Suprapubic skin (tissue), 4 donors: ENCODE data around the gene ARPC4. TPM values are rescaled to one million over a fixed set of nuclear protein-coding genes. Genes with fewer than 3 reads are reported as not detected.

Experiments
- DNase-seq, 2 donors: peaks; one replicate each; pipeline ENCODE4 v3.0.0-alpha.2; 2019; ENCODE audit warnings: low spot score in 2 of 2
- H3K27ac ChIP-seq: fragments of 200-600 bp; sonication (generic); one replicate; pipeline ENCODE4 v1.5.1; 2019
- H3K27me3 ChIP-seq: fragments of 200-600 bp; sonication (generic); one replicate; pipeline ENCODE4 v1.5.1; 2019
- H3K36me3 ChIP-seq: fragments of 200-600 bp; sonication (generic); one replicate; pipeline ENCODE4 v1.5.1; 2019
- H3K4me1 ChIP-seq: fragments of 200-600 bp; sonication (generic); one replicate; pipeline ENCODE4 v1.5.1; 2019
- H3K4me3 ChIP-seq: fragments of 200-600 bp; sonication (generic); one replicate; pipeline ENCODE4 v1.5.1; 2019; ENCODE audit warnings: mild to moderate bottlenecking
- H3K9me3 ChIP-seq: fragments of 200-600 bp; sonication (generic); one replicate; pipeline ENCODE4 v1.5.1; 2019
- EP300 ChIP-seq: sonication (generic); formaldehyde crosslinking; IDR thresholded peaks from one replicate; pipeline ENCODE4 v1.6.1; 2017; ENCODE audit warnings: antibody characterized with exemption
- POLR2A ChIP-seq, 2 donors: fragments of 450-650 bp; IDR thresholded peaks; one replicate each; pipeline ENCODE4 v1.6.1; 2017; ENCODE audit warnings: antibody characterized with exemption in 2 of 2, mild to moderate bottlenecking in 2 of 2, moderate library complexity in 2 of 2
- POLR2AphosphoS5 ChIP-seq, 3 donors: sonication (generic); formaldehyde crosslinking; IDR thresholded peaks; one replicate each; pipeline ENCODE4 v1.6.1; 2017; ENCODE audit warnings: antibody characterized with exemption in 3 of 3
- WGBS: methylation state at CpG from one replicate; pipeline ENCODE4 v1.1.5; 2018; 5-methylcytosine and 5-hydroxymethylcytosine counted together
- total RNA-seq, 4 donors: library from RNA; depleted of rRNA; stranded (reverse); fragments of >200 nt; gene quantifications; one replicate each; pipeline ENCODE4 v1.1.0, GENCODE V29; 2016
- TF ChIP-seq, protein P1 (sequence below), 2 donors: fragments of 200-600 bp in 1 of 2; fragments of 450-650 bp in 1 of 2; sonication (generic) in 1 of 2; IDR thresholded peaks; one replicate each; pipeline ENCODE4 v1.5.1; 2016 to 2019; ENCODE audit warnings: antibody characterized with exemption in 2 of 2, mild to moderate bottlenecking in 1 of 2, moderate library complexity in 1 of 2

Gene ARPC4
- total RNA-seq = 100 to 1,000 TPM; 107 to 132 (median 124) TPM

DNA sequence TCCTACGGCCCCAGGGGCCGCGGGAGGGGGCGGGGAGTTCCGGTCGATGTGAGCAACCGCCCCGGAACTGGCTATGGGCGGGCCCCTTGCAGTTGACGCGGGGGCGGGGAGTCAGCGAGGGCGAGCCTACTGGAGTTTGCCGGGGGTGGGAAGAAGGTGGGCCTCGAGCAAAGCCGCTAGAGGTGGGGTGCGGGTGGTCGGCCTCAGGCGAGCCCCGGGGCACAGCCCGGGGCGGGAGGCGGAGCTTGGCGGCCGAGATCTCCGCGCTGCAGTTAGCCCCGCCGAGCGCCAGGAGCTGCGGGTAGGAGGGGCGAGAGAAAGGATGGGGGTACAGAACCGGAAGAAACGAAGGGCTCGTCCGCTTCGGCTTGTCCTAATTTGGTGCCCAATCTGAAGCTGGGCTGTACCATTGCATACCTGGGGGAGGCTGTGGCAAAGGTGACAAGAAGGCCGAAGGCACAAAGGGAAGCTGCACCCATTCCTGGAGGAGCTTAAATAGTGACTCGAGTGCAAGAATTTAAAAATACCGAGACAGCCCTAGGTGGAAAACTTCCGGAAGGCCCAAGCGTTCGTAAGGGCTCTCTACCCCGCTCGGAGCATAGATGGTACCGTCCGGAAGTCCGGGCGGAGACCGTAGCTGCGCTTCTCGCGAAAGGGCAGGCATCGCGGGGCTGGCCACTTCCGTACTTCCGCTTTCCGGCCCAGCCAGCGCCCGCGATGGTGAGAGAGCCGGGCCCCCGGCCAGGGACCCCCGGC is at the start of gene ARPC4, which contains the start of gene TADA3:
Gene ARPC4, plus strand, starts transcription at position 678 of the 756 bp plus-strand sequence. Its CDS starts 40 bp downstream, at position 718.
Gene TADA3, minus strand, starts transcription at position 69 of the 756 bp plus-strand sequence. CDS start 1,007 bp downstream, outside the sequence.
- WGBS = under 1% methylated on average over 36 of the region's 65 CpGs
- peak within 1 kb of the TSS; percentile 85 for H3K4me3 ChIP-seq
- no peaks in the 10 kb centered on the region for H3K9me3 ChIP-seq
- H3K27me3 ChIP-seq = no peaks in the 10 kb centered on the region
- H3K4me1 ChIP-seq = peaks cover 28% of the 10 kb centered on the region
- H3K36me3 ChIP-seq = peaks cover 29% of the 10 kb centered on the region
- TF ChIP-seq EP300 (no peak), POLR2AphosphoS5 (IDR thresholded peaks at IDR 0.05) (peak in 2 of 3 donors; percentile 70 to 85), POLR2A (IDR thresholded peaks at IDR 0.05) (peak; percentile 17 to 65)
- TF ChIP-seq, protein P1, sequence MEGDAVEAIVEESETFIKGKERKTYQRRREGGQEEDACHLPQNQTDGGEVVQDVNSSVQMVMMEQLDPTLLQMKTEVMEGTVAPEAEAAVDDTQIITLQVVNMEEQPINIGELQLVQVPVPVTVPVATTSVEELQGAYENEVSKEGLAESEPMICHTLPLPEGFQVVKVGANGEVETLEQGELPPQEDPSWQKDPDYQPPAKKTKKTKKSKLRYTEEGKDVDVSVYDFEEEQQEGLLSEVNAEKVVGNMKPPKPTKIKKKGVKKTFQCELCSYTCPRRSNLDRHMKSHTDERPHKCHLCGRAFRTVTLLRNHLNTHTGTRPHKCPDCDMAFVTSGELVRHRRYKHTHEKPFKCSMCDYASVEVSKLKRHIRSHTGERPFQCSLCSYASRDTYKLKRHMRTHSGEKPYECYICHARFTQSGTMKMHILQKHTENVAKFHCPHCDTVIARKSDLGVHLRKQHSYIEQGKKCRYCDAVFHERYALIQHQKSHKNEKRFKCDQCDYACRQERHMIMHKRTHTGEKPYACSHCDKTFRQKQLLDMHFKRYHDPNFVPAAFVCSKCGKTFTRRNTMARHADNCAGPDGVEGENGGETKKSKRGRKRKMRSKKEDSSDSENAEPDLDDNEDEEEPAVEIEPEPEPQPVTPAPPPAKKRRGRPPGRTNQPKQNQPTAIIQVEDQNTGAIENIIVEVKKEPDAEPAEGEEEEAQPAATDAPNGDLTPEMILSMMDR (IDR thresholded peaks at IDR 0.05) = peak in 1 of 2 donors; percentile 17
- H3K27ac ChIP-seq = peak within 1 kb of the TSS; percentile 93
- DNase-seq = peak; percentile 96

- DNase-seq = no peak
- Histone ChIP-seq H3K27me3 (no peaks in the 10 kb centered on the region), H3K9me3 (no peaks in the 10 kb centered on the region), H3K4me3 (no peak overlapping the region), H3K4me1 (peaks cover under 1% of the 10 kb centered on the region), H3K27ac (no peak overlapping the region), H3K36me3 (peaks cover 99% of the 10 kb centered on the region)
- TF ChIP-seq, protein P1 (IDR thresholded peaks at IDR 0.05) = no peak
- TF ChIP-seq POLR2A (IDR thresholded peaks at IDR 0.05) (no peak), POLR2AphosphoS5 (IDR thresholded peaks at IDR 0.05) (no peak), EP300 (no peak)
- WGBS = 92% methylated on average over 18 of the region's 18 CpGs
Observed at GRCh38 chr3:9743548-9743947, 49.3 kb upstream of the ARPC4 start.

GRCh38 chr3:9744162-9744561 is 48.7 kb upstream of the ARPC4 start:
- Histone ChIP-seq H3K27ac (no peak overlapping the region), H3K4me1 (peaks cover 7% of the 10 kb centered on the region), H3K4me3 (no peak overlapping the region), H3K27me3 (no peaks in the 10 kb centered on the region), H3K9me3 (no peaks in the 10 kb centered on the region), H3K36me3 (peaks cover 93% of the 10 kb centered on the region)
- DNase-seq = no peak
- TF ChIP-seq POLR2AphosphoS5 (IDR thresholded peaks at IDR 0.05) = no peak
- no peak for TF ChIP-seq EP300
- 99% methylated on average over 6 of the region's 13 CpGs for WGBS

GRCh38 chr3:9745521-9745920 is 47.4 kb upstream of the ARPC4 start:
- WGBS = 94% methylated on average over 12 of the region's 12 CpGs
- H3K9me3 ChIP-seq = no peaks in the 10 kb centered on the region
- peaks cover 13% of the 10 kb centered on the region for H3K4me1 ChIP-seq
- H3K4me3 ChIP-seq = no peak overlapping the region
- H3K27me3 ChIP-seq = no peaks in the 10 kb centered on the region
- H3K27ac ChIP-seq = no peak overlapping the region
- TF ChIP-seq EP300 (no peak), POLR2AphosphoS5 (IDR thresholded peaks at IDR 0.05) (no peak), POLR2A (IDR thresholded peaks at IDR 0.05) (no peak)
- TF ChIP-seq, protein P1 (IDR thresholded peaks at IDR 0.05) = no peak
- DNase-seq = no peak
- peaks cover 79% of the 10 kb centered on the region for H3K36me3 ChIP-seq

DNA sequence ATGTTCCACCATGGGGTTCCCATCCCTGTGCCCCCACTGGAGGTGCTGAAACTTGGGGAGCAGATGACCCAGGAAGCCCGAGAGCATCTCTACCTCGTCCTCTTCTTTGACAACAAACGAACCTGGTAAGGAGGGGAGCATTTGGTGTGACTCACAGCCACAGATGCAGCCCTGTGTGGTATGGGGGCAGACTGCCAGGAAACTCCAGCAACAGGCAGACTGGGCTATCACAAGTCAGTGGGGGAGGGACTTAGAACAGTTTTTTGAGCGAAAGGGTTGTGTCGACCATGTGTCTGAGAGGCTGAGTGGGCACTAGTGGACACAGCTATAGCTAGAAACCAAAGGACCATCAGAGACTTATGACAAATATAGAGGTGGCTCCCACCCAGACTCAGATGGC is 46.6 kb upstream of the ARPC4 start:
- WGBS = 84% methylated on average over 5 of the region's 5 CpGs
- peaks cover 72% of the 10 kb centered on the region for H3K36me3 ChIP-seq
- no peak overlapping the region for H3K4me3 ChIP-seq
- no peaks in the 10 kb centered on the region for H3K9me3 ChIP-seq
- no peaks in the 10 kb centered on the region for H3K27me3 ChIP-seq
- H3K4me1 ChIP-seq = peaks cover 21% of the 10 kb centered on the region
- DNase-seq = no peak
- no peak overlapping the region for H3K27ac ChIP-seq
- no peak for TF ChIP-seq POLR2AphosphoS5 (IDR thresholded peaks at IDR 0.05)
- no peak for TF ChIP-seq POLR2A (IDR thresholded peaks at IDR 0.05)
- no peak for TF ChIP-seq EP300
- TF ChIP-seq, protein P1 (IDR thresholded peaks at IDR 0.05) = no peak
